NCI-H1436 treated with DMSO at 0.1 percent for 48 hours (cell line): ENCODE measurements around the gene KIRREL3.

ENCODE experiments used
- DNase-seq: peaks from one replicate; lab custom pipeline; 2025; lab: John Stamatoyannopoulos, UW

Gene KIRREL3

DNA sequence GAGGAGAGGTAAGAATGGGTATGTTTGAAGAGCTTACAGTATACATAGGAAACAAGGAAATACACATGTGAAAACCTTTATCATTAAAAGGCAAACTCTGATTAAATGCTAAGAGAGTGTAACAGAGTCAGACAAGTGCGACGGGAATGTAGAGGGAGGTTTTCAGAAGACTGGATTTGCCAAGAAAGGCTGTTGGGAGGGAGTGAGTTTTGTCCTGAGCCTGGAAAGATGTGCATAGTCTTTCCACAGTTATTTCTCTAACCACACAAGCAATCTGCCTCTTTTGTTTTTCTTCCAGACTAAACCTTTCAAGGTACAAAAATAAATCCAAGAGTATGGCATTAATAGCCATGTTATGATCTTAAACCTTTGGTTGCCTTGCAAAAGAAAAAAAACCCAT lies 170.9 kb downstream of the KIRREL3 start:
- no peak for DNase-seq

DNA sequence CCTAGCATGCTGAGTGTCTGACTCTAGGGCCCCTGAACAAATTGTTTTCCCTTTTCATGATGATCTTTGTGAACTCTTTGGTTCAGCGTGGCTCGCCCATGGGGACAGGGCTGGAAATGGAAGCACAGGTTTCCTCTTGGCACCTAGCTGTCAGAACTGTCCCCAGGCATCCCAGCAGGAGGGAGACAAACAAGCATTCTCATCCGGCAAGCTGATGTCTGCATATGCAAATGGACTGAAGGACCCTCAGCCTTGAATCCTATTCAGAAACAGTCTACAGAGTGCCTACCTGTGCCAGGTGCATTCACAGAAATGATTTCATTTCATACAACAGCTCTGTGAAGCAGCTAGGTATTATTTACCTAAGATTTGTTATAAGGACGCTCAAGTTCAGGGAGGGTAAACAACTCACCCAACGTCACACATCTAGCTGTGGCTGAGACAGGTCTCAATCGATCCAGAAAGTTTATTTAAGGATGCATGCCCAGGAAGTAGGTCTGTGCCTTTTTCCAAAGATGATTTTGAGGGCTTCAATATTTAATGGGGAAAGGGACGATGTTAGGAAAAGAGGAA lies 176.4 kb downstream of the KIRREL3 start:
- no peak for DNase-seq

DNA sequence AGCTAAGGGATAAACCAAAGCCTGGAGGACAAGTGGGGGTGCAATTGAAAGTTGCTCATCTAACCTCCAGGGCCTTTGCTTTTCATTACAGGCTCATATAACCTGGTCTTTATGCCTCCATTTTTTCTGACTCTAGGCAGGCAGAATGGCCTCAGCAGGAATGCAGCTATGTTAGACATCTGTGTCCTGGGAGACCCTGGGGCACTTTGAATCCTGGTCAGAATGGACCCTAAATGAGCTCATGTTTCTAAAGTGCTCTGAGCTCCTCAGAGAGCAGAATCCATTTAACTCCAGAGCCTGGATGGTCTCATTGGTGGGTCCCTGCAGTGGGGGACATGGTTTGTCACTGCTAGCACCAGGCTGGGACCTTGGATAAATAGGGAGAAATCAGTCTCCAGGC lies 177.3 kb downstream of the KIRREL3 start:
- no peak for DNase-seq

DNA sequence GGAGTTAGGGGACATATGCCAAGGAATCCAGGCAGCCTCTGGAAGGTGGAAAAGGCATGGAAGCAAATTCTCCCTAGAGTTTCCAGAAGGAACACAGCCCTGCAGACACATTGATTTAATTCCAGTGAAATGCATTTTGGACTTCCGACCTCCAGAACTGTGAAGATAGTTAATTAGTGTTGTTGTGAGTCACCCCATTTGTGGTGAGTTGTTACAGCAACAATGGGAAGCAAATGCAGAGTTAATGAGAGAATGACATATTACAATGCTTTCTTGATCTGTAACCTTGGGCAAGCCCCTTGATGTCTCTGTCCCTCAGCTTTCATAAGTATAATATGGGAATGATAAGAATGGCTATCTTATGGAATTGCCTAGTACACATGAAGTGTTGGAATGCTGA lies 178.7 kb downstream of the KIRREL3 start:
- no peak for DNase-seq

DNA sequence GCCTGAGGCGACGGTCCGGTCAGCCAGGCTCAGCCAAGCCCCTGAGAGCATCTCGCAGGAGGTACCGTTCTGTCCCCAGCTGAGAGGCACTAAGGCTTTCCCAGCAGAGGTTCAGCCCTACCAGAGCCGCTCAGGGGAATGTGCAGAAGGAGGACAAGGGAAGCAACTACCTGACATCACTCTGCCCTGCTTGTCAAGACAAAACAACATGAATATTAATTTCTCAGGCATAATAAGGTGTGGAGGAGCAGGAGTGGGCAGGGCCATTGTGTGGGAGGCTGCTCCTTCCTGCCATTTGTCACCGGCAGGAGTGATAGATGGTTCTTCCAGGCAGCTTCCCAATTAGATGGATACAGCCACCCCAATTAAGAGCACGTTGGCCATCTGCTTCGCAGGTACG lies 181.4 kb downstream of the KIRREL3 start:
- DNase-seq: no peak

DNA sequence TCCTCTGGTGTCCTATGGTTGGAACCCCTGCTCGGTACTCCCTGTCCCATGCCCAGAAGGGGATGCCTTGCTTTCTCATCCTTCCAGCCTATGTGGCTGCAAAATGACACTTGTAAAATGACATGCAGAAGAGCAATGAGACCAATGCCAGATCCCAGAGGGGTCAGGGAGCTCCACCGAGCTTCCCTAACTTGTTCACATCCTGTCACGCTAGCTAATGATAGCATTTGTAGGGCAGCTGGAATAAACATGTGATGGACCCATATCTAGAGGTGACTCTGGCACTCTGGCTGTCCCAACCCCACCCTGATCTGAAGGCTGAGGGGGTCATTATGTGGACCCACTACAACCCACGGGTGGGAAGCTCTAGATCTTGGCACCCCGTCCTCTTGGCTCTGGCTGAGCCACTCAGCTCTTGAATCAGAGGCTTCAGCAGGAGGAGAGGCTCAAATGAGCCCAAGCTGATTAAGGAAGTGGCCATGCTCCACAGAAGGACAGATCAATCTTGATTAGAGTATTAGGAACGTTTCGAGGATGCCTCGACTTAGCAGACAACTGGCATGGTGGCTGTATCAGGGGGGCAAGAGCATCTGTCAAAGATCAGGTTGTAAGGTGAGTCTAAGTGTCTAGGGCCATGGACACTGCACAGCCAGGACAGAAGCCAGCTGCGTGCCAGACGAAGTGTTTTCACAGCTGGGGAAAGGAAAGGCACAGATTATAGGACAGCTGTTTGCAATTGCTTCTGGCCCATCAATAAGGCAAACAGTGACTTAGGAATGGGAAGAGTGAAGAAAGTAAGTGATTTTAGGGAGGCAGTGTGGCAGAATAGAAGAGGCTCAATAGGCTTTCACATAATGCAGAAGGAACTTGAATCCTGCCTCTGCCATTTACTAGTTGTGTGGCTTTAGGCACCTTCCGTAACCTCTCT lies 182.8 kb downstream of the KIRREL3 start:
- no peak for DNase-seq

DNA sequence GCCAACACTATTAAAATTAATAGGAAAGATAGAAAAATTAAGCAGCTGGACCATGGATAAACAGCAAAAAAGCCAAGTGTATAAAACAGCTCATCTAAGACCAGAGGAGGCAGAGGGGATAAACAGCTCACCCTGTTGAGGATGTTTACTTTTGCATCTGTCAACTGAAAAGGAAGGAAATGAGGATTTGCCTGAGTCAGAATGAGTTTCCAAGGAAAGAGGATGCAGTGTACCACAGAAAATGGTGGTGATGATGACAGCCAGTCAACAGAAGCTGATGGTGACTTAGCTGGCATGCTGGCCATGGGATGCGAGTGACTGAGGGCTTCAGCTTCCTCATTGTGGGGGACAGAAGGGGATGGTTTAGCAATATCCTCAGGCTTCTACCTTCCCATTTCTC lies 183.5 kb downstream of the KIRREL3 start:
- DNase-seq: no peak

DNA sequence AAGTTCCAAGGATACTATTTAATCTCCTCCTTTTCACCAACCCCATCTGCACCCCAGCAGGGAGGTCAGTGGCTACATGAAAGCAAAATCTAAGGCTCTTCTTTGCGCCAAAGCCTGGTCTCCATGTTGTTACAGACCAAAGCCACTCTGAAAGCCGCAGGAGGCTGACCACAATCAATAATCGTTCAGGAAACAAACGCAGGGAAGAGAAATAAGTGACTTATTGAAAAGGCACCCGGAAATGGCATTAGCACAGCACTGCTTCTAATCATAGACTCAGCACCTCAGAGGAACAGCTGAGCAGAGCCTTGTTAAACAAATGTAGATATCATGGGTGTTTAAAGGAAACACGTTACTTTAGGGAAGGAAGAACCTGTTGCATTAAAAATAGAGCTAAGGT lies 183.9 kb downstream of the KIRREL3 start:
- no peak for DNase-seq

DNA sequence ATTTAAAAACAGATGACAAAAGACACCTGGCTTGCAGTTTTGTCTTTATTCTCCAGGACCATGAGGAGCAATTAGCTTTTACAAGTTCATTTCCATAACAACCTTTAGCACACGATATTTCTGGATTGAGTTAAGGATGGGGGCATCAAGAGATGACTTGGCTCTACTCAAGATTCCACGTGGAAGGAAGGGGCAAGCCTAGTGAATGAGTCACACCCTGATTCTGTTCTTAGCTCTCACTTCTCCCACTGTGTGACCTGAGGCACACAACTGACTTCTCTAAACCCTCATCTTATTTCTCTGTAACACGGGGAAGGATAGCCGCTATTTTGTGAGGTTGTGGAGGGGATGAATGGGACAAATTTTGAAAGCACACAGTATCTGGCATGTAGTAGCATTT lies 185.5 kb downstream of the KIRREL3 start:
- DNase-seq: no peak

DNA sequence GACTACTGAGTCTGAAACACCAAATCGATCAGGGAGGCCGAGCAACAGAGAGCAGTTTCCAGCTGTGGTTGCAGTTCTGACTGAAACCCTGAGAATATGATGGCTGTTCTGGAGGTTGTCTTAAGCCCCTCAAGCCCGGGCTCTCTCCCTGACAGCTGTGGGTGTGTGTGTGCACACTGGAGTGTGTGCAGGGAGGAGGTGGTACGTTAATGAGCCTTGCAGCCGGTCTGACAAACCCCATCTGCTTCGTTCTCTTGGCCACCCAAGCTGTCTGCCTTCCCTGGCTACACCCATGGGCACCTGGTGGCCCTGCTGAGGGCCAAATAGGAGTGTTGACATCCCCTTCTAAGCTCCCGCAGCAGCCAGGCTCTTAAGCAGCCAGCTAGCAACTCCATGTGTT lies 189.8 kb downstream of the KIRREL3 start:
- no peak for DNase-seq

DNA sequence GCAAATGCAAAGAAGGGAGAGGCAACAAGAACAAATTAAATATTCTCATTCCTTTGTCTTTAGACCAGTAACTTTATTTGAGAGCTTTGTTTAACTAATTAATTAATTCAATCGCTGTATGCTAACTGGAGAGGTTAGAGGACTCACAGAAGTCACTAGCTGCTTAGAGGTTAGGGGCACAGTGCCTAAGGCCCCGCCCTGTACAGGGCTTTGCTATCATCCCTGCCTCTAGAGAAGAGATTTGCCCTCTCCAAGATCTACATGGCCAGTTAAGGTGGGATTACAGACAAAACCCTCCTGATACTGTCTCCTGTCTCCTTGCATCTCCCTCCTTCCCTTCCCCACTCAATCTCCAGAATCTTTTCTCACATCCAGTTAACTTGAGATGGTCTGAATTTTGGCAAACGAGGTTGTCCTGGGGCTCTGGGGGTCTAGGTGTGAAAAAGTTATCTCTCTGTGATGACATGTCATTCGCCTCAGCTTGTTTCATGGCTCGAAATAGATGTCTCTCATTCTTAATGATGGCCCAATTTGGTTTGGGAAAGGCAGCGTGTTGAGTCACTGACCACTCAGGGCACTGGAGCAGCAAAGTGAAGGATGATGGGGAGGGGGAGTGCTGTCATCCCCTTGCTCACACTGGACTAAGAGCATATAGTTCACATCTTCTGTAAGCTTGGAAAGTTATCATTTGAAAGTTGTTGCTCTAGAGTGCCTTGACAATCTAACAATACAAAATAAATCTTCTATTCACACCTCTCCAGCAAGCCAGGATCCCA lies 190.9 kb downstream of the KIRREL3 start:
- no peak for DNase-seq

DNA sequence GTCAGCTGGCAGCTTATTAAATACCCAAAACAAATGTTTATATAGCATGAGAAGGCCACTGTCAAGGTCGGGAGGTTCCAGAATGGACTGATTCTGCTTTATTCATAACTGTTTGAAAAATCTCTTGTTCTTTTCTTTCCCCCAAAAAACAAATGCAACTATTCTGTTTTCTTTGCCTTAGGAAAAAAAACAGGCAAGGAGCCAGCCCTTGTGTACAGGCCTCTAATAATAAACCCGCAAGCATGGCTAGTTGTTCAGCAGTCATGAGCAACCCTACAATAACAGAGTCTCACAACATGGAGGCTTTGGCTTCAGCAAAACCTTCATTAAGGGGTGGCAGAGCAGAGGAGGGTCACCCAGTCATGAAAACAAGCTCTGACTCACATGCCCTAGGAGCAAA lies 191.7 kb downstream of the KIRREL3 start:
- no peak for DNase-seq

DNA sequence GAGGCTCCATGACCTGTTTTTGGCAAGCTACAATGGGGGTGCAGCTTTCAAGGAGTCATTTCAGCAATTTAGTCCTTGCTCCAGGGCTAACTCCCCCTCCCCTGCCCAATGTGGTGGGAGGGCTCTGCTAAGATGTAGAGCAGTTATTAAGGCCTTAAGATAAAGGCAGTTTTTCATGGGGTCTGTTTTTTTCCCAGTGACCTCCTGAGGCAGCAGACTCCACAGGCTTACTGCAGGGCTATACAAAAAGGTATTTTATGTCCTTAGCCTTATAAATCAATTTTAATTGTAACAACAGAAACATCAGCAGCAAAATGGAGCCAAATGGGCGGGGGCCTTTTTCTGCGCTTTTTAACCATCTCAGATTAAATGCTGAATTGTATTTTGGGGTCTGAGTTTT lies 192.3 kb downstream of the KIRREL3 start:
- no peak for DNase-seq

DNA sequence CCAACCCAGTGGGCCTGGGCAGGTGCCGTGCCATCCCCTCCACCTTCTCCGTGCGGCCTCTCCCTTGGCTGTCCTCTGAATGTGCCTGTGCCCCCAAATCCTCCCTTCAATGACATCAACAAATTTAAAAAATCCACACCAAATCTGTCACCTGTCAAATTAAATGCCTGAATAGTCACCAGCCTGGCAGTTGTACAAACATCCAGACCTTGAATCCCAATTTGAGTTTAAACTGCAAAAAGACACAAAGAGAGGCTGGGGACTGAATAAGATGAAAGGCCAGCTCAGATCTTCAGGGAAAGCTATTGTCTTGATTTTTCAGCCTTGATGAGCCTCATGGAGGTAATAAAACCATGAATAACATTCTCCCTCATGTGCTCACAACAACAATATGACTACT lies 194.7 kb downstream of the KIRREL3 start:
- no peak for DNase-seq

DNA sequence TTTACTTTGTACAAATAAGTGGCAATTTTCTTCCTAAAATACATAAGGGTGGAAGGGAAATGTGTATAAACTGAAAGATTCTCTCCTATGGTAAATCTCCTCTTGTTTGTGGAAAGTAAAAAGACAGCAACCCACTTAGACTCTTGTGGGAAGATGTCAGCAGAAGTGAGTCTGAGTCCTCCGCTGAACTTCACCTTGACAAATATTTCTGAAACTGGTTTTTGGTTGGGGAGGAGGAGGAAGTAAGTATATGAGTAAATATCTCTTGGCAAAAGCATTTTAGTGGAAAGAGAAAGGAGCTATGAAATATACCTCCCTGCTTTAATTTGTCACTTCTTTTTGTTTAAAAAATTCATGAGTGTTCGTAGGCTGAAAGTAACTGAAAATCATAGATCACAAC lies 196.2 kb downstream of the KIRREL3 start:
- no peak for DNase-seq

DNA sequence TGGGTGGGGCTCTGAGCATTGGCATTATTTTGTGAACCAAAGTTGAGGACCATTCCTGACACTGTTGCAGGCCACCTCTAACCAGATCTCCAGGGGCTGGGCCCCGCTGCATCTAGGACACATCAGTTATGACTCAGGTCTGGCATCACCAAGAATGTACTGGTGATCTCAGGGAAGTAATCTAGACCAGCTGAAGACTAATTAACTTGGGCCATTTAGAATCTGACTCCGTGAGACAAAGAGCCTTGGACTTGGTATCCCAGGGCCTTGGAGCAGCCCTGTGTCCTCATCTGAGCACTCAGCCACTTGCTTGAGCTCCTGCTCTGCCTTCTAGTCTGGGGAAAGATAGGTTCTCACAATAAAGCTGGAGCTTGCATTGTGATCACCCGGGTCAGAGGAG lies 200.6 kb downstream of the KIRREL3 start:
- DNase-seq: no peak

DNA sequence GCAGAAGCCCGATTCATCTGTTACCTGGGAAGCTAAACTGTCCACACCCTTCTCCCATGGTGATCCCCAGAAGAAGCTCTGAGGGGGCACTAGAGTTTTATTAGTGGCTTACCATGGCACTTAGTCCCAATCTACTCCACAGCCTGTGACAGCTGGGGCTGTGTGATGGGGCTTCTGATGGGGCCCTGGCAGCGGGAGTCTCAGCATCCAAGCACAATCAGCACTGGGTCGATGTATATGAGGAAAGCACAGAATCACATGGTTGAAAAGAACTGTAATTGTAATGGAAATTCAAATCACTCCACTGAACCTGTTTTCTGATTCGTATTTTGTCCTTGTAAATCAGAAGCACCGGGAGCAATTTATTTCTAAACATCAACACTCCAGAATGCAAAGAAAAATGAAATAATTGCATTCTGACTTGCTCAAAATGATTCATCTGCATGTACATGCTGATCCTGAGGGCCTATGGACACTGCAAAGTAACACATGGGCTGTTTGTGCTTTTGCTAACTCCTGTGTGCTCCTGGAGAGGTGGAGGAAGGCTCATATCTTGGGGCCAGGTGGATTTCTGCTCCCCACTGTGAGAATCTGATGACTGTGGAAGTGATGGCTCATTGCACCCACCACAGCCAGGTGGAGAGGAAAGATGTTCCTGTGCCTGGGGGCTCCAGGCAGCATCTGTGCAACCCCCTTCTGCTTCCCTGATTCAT lies 203.0 kb downstream of the KIRREL3 start:
- DNase-seq: no peak

DNA sequence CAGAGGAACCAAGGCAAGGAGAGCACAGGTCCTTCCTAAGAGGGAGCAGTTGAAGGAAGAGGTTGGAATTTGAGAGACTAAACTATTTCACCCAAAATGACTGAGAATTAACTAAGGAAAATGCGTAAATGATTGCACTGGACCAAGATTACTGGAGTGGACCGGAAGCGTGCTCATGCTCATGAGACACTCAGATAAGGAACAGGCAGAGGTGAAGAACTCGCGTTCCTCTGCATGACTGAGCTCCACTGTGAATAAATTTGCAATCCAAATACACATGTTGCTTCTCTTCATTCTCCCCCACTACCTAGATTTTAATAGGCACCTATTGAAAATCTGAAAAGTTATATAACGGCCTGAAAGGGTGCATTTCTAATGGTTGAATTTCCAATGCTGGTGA lies 207.0 kb downstream of the KIRREL3 start:
- no peak for DNase-seq

DNA sequence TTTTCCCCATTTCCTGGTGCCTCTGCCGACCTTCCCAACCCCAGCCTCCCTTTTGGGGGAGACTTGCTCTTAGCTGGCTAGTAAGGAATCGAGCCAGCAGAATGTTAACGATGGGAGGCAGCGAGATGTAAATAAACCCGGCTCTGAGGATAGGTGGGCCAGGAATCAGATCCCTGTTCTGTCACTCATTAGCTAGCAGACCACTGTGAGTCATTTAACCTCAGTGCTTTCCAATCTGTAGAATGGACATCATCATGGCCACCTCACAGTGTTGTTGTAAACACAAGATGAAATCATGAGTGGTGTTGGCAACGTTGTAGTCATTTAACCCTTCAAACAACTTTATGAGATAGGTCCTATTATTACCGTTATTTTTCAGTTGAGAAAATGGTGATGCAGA lies 208.6 kb downstream of the KIRREL3 start:
- no peak for DNase-seq

DNA sequence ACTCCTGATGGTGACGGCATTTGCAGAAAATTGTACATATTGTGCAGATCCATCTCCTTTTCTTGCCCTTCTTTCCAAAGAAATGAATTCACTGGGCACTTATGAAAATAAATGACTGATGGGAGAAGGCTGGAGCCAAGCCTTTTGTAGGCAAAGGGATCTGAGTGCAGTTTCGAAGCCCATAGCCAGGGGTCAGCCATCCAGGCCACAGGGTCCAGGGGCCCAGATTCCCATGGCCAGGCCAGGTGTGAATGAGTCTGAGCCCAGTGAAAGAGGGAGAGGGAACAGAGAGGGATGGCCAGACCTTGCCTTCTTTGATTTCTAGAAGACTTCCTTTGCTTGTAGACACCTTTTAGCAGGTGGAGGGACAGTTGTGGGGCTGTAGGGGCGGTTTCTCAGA lies 209.1 kb downstream of the KIRREL3 start:
- no peak for DNase-seq

DNA sequence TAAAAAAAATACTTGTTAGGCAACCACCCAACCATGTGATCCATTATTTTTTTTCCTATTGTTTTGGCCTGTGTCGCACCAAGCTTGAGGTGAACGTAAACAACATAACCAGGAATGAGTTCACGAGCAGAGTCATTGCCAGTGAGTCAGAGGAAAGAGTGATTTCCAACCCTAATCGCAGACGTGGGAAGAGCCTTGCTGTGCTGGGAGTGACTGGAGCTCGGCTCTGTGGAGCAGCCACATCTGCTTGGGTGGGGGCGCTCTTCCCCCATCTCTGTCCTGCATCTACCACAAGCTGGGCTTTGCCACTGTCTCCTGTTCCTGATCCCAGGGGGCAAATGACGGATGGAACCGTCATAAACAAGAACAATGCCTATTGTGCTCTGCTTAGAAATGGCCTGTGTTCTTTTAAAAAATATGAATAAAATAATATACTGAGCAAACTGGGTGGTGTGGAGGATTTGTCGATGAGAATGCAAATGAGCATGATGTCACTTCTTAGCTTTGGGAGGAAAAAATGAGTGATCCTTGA lies 210.0 kb downstream of the KIRREL3 start:
- DNase-seq: no peak

DNA sequence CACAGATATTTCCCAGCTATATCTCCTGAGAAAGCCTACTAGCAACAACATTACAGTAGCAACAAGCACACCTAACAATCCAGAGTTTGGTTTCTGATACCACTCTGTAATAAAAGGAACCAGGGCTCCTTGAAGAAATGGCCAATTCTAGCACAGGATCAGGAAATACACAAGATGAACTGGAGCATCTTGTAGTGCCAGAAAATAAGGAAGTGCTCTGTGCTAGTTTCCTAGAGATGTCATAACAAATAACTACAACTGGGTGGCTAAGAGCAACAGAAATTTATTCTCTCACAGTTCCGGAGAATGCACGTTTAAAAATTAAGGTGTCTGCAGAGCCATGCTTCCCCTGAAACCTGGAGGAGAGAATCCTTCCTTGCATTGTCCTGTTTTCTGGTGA lies 217.8 kb downstream of the KIRREL3 start:
- no peak for DNase-seq
